Upper lobe of left lung (tissue), 6 donors: ENCODE data around the gene WFDC1. TPM values are rescaled to one million over a fixed set of nuclear protein-coding genes. Genes with fewer than 3 reads are reported as not detected.

Source experiments
- ATAC-seq, 2 donors: fragments of 200-7000 bp; cut with Tn5 transposase; one replicate each; pipeline ENCODE4 v1.9.1; 2022; ENCODE audit warnings: mild to moderate bottlenecking in 2 of 2, moderate library complexity in 2 of 2; ENCODE audit not compliant: low FRiP score in 2 of 2
- DNase-seq, 2 donors: peaks; one replicate each; pipeline ENCODE4 v3.0.0-alpha.2; 2019 to 2020
- H3K27ac ChIP-seq, 4 donors: fragments of 200-600 bp; sonication (generic); one replicate each; pipeline ENCODE4 v1.5.1; 2016 to 2019
- H3K27me3 ChIP-seq, 4 donors: fragments of 200-600 bp; sonication (generic); one replicate each; pipeline ENCODE4 v1.5.1; 2017 to 2019
- H3K36me3 ChIP-seq, 4 donors: fragments of 200-600 bp; sonication (generic); one replicate each; pipeline ENCODE4 v1.5.1; 2016 to 2019
- H3K4me1 ChIP-seq, 4 donors: fragments of 200-600 bp; sonication (generic); one replicate each; pipeline ENCODE4 v1.5.1; 2018 to 2019
- H3K4me3 ChIP-seq, 4 donors: fragments of 200-600 bp; sonication (generic); one replicate each; pipeline ENCODE4 v1.5.1; 2017 to 2019; ENCODE audit warnings: mild to moderate bottlenecking in 2 of 4, moderate library complexity in 1 of 4
- H3K9me3 ChIP-seq, 4 donors: fragments of 200-600 bp; sonication (generic); one replicate each; pipeline ENCODE4 v1.5.1; 2018 to 2019
- EP300 ChIP-seq, 4 donors: sonication (generic); formaldehyde crosslinking; IDR thresholded peaks; one replicate each; pipeline ENCODE4 v1.5.1; 2017; ENCODE audit warnings: antibody characterized with exemption in 4 of 4, control low read depth in 2 of 4
- POLR2A ChIP-seq, 4 donors: fragments of 450-650 bp; IDR thresholded peaks; one replicate each; pipeline ENCODE4 v1.5.1; 2016 to 2017; ENCODE audit warnings: antibody characterized with exemption in 4 of 4, mild to moderate bottlenecking in 2 of 4
- POLR2AphosphoS5 ChIP-seq, 2 donors: sonication (generic); formaldehyde crosslinking; IDR thresholded peaks; one replicate each; pipeline ENCODE4 v1.5.1; 2017; ENCODE audit warnings: antibody characterized with exemption in 2 of 2
- WGBS, 2 donors: methylation state at CpG; one replicate each; pipeline ENCODE4 v1.1.5; 2017 to 2018; 5-methylcytosine and 5-hydroxymethylcytosine counted together
- total RNA-seq, 6 donors: library from RNA; depleted of rRNA in 4 of 6; stranded (reverse); fragments of >200 nt in 4 of 6; gene quantifications; one replicate each; pipeline versions ENCODE4 v1.1.0 to v1.2.1, GENCODE V29; 2016 to 2021
- TF ChIP-seq, protein P1 (sequence below), 6 experiments: fragments of 450-650 bp in 4 of 6; fragments of 200-600 bp in 2 of 6; sonication (generic) in 2 of 6; IDR thresholded peaks; one replicate each; pipeline ENCODE4 v1.5.1; 2016 to 2019; ENCODE audit warnings: antibody characterized with exemption in 6 of 6
- donor health status: DM: no; HTN: no; CAD: no; lungs with moderate emphysema.
- donor health status: DM: no; HTN: yes; CAD: no; lungs with severe emphysema.

WFDC1 gene
- total RNA-seq, 6 donors from 2014 or later: 3.5 to 63.0 (median 10.2) TPM

DNA sequence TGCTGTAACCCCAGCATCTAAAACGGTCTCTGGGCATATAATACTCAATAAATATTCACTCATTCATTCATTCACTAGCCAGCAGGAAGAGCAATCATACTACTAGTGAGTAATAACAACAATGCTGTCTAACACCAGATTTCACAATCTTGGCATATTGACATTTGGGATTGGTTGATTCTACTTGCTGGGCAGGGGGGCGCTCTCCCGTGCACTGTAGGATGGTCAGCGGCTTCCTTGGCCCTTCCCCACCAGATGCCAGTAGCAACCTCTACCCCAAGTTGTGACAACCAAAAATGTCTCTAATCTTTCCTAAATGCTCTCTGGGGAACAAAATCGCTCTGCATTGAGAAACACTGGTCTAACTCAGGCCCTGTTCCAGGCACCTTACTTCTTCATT lies 20.7 kb downstream of the WFDC1 start:
- 67 to 70% methylated on average over 5 of the region's 5 CpGs for WGBS, 2 donors
- no peak for TF ChIP-seq EP300 (IDR thresholded peaks at IDR 0.05)
- TF ChIP-seq POLR2AphosphoS5 (IDR thresholded peaks at IDR 0.05): no peak
- TF ChIP-seq POLR2A (IDR thresholded peaks at IDR 0.05): no peak
- TF ChIP-seq, protein P1, sequence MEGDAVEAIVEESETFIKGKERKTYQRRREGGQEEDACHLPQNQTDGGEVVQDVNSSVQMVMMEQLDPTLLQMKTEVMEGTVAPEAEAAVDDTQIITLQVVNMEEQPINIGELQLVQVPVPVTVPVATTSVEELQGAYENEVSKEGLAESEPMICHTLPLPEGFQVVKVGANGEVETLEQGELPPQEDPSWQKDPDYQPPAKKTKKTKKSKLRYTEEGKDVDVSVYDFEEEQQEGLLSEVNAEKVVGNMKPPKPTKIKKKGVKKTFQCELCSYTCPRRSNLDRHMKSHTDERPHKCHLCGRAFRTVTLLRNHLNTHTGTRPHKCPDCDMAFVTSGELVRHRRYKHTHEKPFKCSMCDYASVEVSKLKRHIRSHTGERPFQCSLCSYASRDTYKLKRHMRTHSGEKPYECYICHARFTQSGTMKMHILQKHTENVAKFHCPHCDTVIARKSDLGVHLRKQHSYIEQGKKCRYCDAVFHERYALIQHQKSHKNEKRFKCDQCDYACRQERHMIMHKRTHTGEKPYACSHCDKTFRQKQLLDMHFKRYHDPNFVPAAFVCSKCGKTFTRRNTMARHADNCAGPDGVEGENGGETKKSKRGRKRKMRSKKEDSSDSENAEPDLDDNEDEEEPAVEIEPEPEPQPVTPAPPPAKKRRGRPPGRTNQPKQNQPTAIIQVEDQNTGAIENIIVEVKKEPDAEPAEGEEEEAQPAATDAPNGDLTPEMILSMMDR (IDR thresholded peaks at IDR 0.05): no peak
- H3K9me3 ChIP-seq: peaks cover 0 to 6% (median 0%) of the 10 kb centered on the region in 4 donors
- DNase-seq: no peak
- no peak for ATAC-seq
- no peaks in the 10 kb centered on the region for H3K36me3 ChIP-seq
- H3K4me3 ChIP-seq: no peak overlapping the region
- H3K27ac ChIP-seq: no peak overlapping the region
- H3K4me1 ChIP-seq: peaks cover 0 to 13% (median 0%) of the 10 kb centered on the region in 4 donors
- H3K27me3 ChIP-seq: no peaks in the 10 kb centered on the region

- Histone ChIP-seq H3K4me3 (no peak overlapping the region), H3K36me3 (no peaks in the 10 kb centered on the region), H3K4me1 (no peaks in the 10 kb centered on the region), H3K27ac (no peak overlapping the region), H3K9me3 (peaks cover 0 to 6% (median 0%) of the 10 kb centered on the region in 4 donors), H3K27me3 (no peaks in the 10 kb centered on the region)
- 81 to 83% methylated on average over 9 to 19 of the region's 19 CpGs for WGBS, 2 donors
- DNase-seq (no peak), ATAC-seq (no peak)
- TF ChIP-seq POLR2AphosphoS5 (IDR thresholded peaks at IDR 0.05) (no peak), POLR2A (IDR thresholded peaks at IDR 0.05) (no peak), EP300 (IDR thresholded peaks at IDR 0.05) (no peak)
- TF ChIP-seq, protein P1 (IDR thresholded peaks at IDR 0.05): no peak
These were observed 23.7 kb downstream of the WFDC1 start for GRCh38 chr16:84318091-84318975.

GRCh38 chr16:84319146-84319760 lies 24.6 kb downstream of the WFDC1 start:
- DNase-seq (peak in 1 of 2 donors; percentile 68), ATAC-seq (no peak)
- Histone ChIP-seq H3K4me1 (no peaks in the 10 kb centered on the region), H3K9me3 (peaks cover 0 to 6% (median 0%) of the 10 kb centered on the region in 4 donors), H3K27me3 (no peaks in the 10 kb centered on the region), H3K36me3 (no peaks in the 10 kb centered on the region), H3K4me3 (no peak overlapping the region), H3K27ac (no peak overlapping the region)
- 96 to 98% methylated on average over 12 to 24 of the region's 24 CpGs for WGBS, 2 donors
- TF ChIP-seq POLR2A (IDR thresholded peaks at IDR 0.05): no peak
- TF ChIP-seq, protein P1 (IDR thresholded peaks at IDR 0.05): no peak
- TF ChIP-seq POLR2AphosphoS5 (IDR thresholded peaks at IDR 0.05): no peak
- no peak for TF ChIP-seq EP300 (IDR thresholded peaks at IDR 0.05)

- Histone ChIP-seq H3K9me3 (peaks cover 0 to 6% (median 0%) of the 10 kb centered on the region in 4 donors), H3K27ac (no peak overlapping the region), H3K27me3 (no peaks in the 10 kb centered on the region), H3K4me1 (no peaks in the 10 kb centered on the region), H3K4me3 (no peak overlapping the region), H3K36me3 (no peaks in the 10 kb centered on the region)
- no peak for DNase-seq
- WGBS, 2 donors: 87 to 93% methylated on average over 5 of the region's 5 CpGs
- TF ChIP-seq, protein P1 (IDR thresholded peaks at IDR 0.05): no peak
- no peak for ATAC-seq
These were observed 25.8 kb downstream of the WFDC1 start for GRCh38 chr16:84320511-84320910.
